H1 (cell line): Measurements from ENCODE around the gene ATXN7. TPM values are rescaled to one million over a fixed set of nuclear protein-coding genes. Genes with fewer than 3 reads are reported as not detected.

Experiments used
- CTCF ChIA-PET: fragments of 300-600 bp; sonication (Branson Sonifier 250); formaldehyde crosslinking; loops from one replicate; lab custom pipeline; 2021; ENCODE audit not compliant: partially characterized antibody; lab: Charles Lee
- POLR2A ChIA-PET: fragments of 300-600 bp; sonication (Branson Sonifier 250); formaldehyde crosslinking; loops from one replicate; lab custom pipeline; 2021; ENCODE audit warnings: inconsistent platforms; ENCODE audit not compliant: partially characterized antibody; lab: Charles Lee
- DNase-seq, 2 experiments: peaks; one replicate each; pipeline versions ENCODE4 v3.0.0 to v3.0.0-alpha.2; 2010 to 2022; ENCODE audit warnings: low spot score in 2 of 2, low read depth in 1 of 2, mixed read lengths in 1 of 2
- FAIRE-seq: peaks from 2 replicates; lab custom pipeline; 2011; peaks lifted over from hg19 to GRCh38; lab: Jason Lieb, UNC
- H2AFZ ChIP-seq: 2 replicates; pipeline ENCODE4 v1.8.1; 2012; ENCODE audit warnings: low read length, inconsistent platforms
- H2AK5ac ChIP-seq: 2 replicates; pipeline ENCODE4 v1.6.1; 2013; ENCODE audit warnings: low read depth, low read length
- H2BK120ac ChIP-seq: replicated peaks from 2 replicates; pipeline ENCODE3; 2013; ENCODE audit warnings: low read depth, low read length, inconsistent platforms
- H2BK12ac ChIP-seq: 2 replicates; pipeline ENCODE4 v1.6.1; 2013; ENCODE audit warnings: low read depth, low read length
- H2BK15ac ChIP-seq: 2 replicates; pipeline ENCODE4 v1.6.1; 2013; ENCODE audit warnings: low read length
- H2BK20ac ChIP-seq: 2 replicates; pipeline ENCODE4 v1.6.1; 2013; ENCODE audit warnings: low read length
- H2BK5ac ChIP-seq: 2 replicates; pipeline ENCODE4 v1.6.1; 2013; ENCODE audit warnings: low read depth, low read length
- H3K14ac ChIP-seq: 2 replicates; pipeline ENCODE4 v1.6.1; 2013; ENCODE audit warnings: inconsistent platforms; ENCODE audit not compliant: insufficient read length
- H3K18ac ChIP-seq: 2 replicates; pipeline ENCODE4 v1.6.1; 2013; ENCODE audit warnings: low read length; ENCODE audit errors: extremely low read depth
- H3K23ac ChIP-seq: 2 replicates; pipeline ENCODE4 v1.6.1; 2013; ENCODE audit warnings: inconsistent platforms; ENCODE audit not compliant: insufficient read length
- H3K23me2 ChIP-seq: 2 replicates; pipeline ENCODE4 v1.6.1; 2013; ENCODE audit warnings: low read depth, low read length
- H3K27ac ChIP-seq: 2 replicates; pipeline ENCODE4 v1.6.1; 2011; ENCODE audit warnings: low read depth, low read length, inconsistent platforms
- H3K27me3 ChIP-seq, 4 experiments: replicated peaks in 1 of 4; 1 replicate in 1 of 4; 2 replicates in 3 of 4; pipeline versions ENCODE4 v1.6.1 to v1.8.1; 2011 to 2013; ENCODE audit warnings: low read length in 3 of 4, mild to moderate bottlenecking in 3 of 4, inconsistent platforms in 2 of 4, mixed read lengths in 2 of 4, moderate library complexity in 1 of 4; ENCODE audit not compliant: control insufficient read depth in 3 of 4, insufficient read depth in 3 of 4; ENCODE audit errors: extremely low read depth in 1 of 4
- H3K36me3 ChIP-seq, 4 experiments: 2 replicates each; pipeline versions ENCODE4 v1.6.1 to v1.8.1; 2011 to 2013; ENCODE audit warnings: mild to moderate bottlenecking in 4 of 4, low read length in 3 of 4, moderate library complexity in 2 of 4, control low read depth in 1 of 4, inconsistent platforms in 1 of 4; ENCODE audit not compliant: insufficient read depth in 4 of 4, control insufficient read depth in 2 of 4
- H3K4ac ChIP-seq: replicated peaks from 2 replicates; pipeline ENCODE3; 2013; ENCODE audit warnings: low read length, low read depth, mixed read lengths, inconsistent platforms; ENCODE audit not compliant: insufficient read length
- H3K4me1 ChIP-seq, 4 experiments: replicated peaks in 1 of 4; 1 replicate in 1 of 4; 2 replicates in 3 of 4; pipeline versions ENCODE4 v1.6.1 to v1.8.1; 2011 to 2013; ENCODE audit warnings: low read length in 3 of 4, inconsistent platforms in 2 of 4, mixed read lengths in 1 of 4; ENCODE audit not compliant: insufficient read depth in 4 of 4, control insufficient read depth in 3 of 4
- H3K4me2 ChIP-seq, 2 experiments: 2 replicates each; pipeline versions ENCODE4 v1.6.1 to v1.8.1; 2011 to 2013; ENCODE audit warnings: low read depth in 2 of 2, low read length in 2 of 2, control low read depth in 1 of 2, inconsistent platforms in 1 of 2, mild to moderate bottlenecking in 1 of 2; ENCODE audit not compliant: insufficient read depth in 1 of 2
- H3K4me3 ChIP-seq, 4 experiments: fragments of 200-600, 300-600 bp in 1 of 4; sonication (generic), shearing (Covaris generic), sonication (Bioruptor Twin) in 1 of 4; 2 replicates each; pipeline versions ENCODE4 v1.5.1 to v1.8.1; 2011 to 2016; ENCODE audit warnings: low read length in 4 of 4, low read depth in 3 of 4, control low read depth in 2 of 4, inconsistent platforms in 2 of 4, mild to moderate bottlenecking in 2 of 4, mixed read lengths in 1 of 4, moderate library complexity in 1 of 4; ENCODE audit not compliant: insufficient read depth in 2 of 4; ENCODE audit errors: extremely low read depth in 1 of 4
- H3K56ac ChIP-seq: replicated peaks from 2 replicates; pipeline ENCODE3; 2013; ENCODE audit warnings: low read depth, mild to moderate bottlenecking, mixed read lengths, low read length, inconsistent platforms; ENCODE audit not compliant: insufficient read length
- H3K79me1 ChIP-seq: 2 replicates; pipeline ENCODE4 v1.6.1; 2013; ENCODE audit warnings: low read depth, low read length, control low read depth
- H3K79me2 ChIP-seq, 2 experiments: 2 replicates each; pipeline versions ENCODE4 v1.6.1 to v1.8.1; 2012 to 2013; ENCODE audit warnings: low read length in 2 of 2, mild to moderate bottlenecking in 2 of 2, inconsistent platforms in 1 of 2; ENCODE audit not compliant: insufficient read depth in 2 of 2, control insufficient read depth in 1 of 2
- H3K9ac ChIP-seq, 4 experiments: replicated peaks in 1 of 4; 1 replicate in 1 of 4; 2 replicates in 3 of 4; pipeline versions ENCODE4 v1.6.1 to v1.8.1; 2011 to 2013; ENCODE audit warnings: low read depth in 3 of 4, low read length in 3 of 4, control low read depth in 2 of 4, mild to moderate bottlenecking in 2 of 4, moderate library complexity in 2 of 4, inconsistent platforms in 1 of 4; ENCODE audit errors: extremely low read depth in 1 of 4
- H3K9me3 ChIP-seq, 2 experiments: 2 replicates each; pipeline versions ENCODE4 v1.6.1 to v1.8.1; 2012 to 2013; ENCODE audit warnings: mild to moderate bottlenecking in 2 of 2, moderate library complexity in 2 of 2, control low read depth in 1 of 2, inconsistent platforms in 1 of 2, low read depth in 1 of 2, low read length in 1 of 2, mixed read lengths in 1 of 2; ENCODE audit not compliant: insufficient read depth in 2 of 2
- H4K20me1 ChIP-seq, 2 experiments: replicated peaks in 1 of 2; 2 replicates each; pipeline versions ENCODE3 to v1.8.1; 2011 to 2013; ENCODE audit warnings: inconsistent platforms in 2 of 2, low read length in 2 of 2, mild to moderate bottlenecking in 1 of 2; ENCODE audit not compliant: insufficient read depth in 2 of 2, control insufficient read depth in 1 of 2
- H4K5ac ChIP-seq: 2 replicates; pipeline ENCODE4 v1.6.1; 2013; ENCODE audit warnings: low read length, low read depth, mixed read lengths, inconsistent platforms; ENCODE audit not compliant: insufficient read length
- H4K8ac ChIP-seq: 2 replicates; pipeline ENCODE4 v1.8.0; 2013; ENCODE audit warnings: mild to moderate bottlenecking, moderate library complexity, low read length, inconsistent platforms; ENCODE audit not compliant: insufficient read depth; ENCODE audit errors: extremely low read depth
- H4K91ac ChIP-seq: replicated peaks from 2 replicates; pipeline ENCODE3; 2013; ENCODE audit warnings: low read length, mixed read lengths, inconsistent platforms; ENCODE audit not compliant: insufficient read length
- SP2 ChIP-seq: IDR thresholded peaks from 2 replicates; pipeline ENCODE4 v1.6.1; 2012; ENCODE audit warnings: mild to moderate bottlenecking, low read length, inconsistent platforms
- SUZ12 ChIP-seq: fragments of 200-600 bp; sonication (generic); IDR thresholded peaks from 2 replicates; pipeline ENCODE4 v1.6.1; 2012; ENCODE audit warnings: mild to moderate bottlenecking, inconsistent platforms, low read length, moderate library complexity, mixed read lengths
- WGBS, 2 experiments: shearing (Covaris generic) in 1 of 2; methylation state at CpG; one replicate each; pipeline versions ENCODE4 v1.1.6 to v1.1.7; 2013 to 2015; ENCODE audit warnings: low lambda C conversion rate in 2 of 2, mixed read lengths in 2 of 2, inconsistent platforms in 1 of 2, low coverage in 1 of 2, missing lambda C conversion rate in 1 of 2; ENCODE audit not compliant: insufficient replicate concordance in 2 of 2, insufficient coverage in 1 of 2, insufficient read length in 1 of 2; ENCODE audit errors: extremely low coverage in 1 of 2, missing lambda C conversion rate in 1 of 2; 5-methylcytosine and 5-hydroxymethylcytosine counted together
- polyA plus RNA-seq, 7 experiments: library from polyadenylated mRNA; depleted of rRNA in 3 of 7; stranded (reverse) in 5 of 7; unstranded in 2 of 7; fragments of >200 nt in 5 of 7; fragments of 200-250 nt in 2 of 7; gene quantifications; 1 replicate in 5 of 7; 2 replicates in 1 of 7; 4 replicates in 1 of 7; pipeline versions ENCODE4 v1.2.1 to v1.2.3, GENCODE V29; 2011 to 2013; ENCODE audit warnings: missing spikeins in 2 of 7, mixed read lengths in 2 of 7
- total RNA-seq: library from RNA; stranded (reverse); fragmentation: NEBNext Ultra II Directional; extraction: Animal tissue kit (Norgen Biotek cat#: 25700); gene quantifications from 2 replicates; pipeline ENCODE4 v1.2.1, GENCODE V29; 2021

The ATXN7 gene
- total and polyA plus RNA-seq, 2 of the 8 experiments (the other 6 are each of a cell fraction or from before 2014, with no cell fraction given), result 15.5 to 16.8 TPM

DNA sequence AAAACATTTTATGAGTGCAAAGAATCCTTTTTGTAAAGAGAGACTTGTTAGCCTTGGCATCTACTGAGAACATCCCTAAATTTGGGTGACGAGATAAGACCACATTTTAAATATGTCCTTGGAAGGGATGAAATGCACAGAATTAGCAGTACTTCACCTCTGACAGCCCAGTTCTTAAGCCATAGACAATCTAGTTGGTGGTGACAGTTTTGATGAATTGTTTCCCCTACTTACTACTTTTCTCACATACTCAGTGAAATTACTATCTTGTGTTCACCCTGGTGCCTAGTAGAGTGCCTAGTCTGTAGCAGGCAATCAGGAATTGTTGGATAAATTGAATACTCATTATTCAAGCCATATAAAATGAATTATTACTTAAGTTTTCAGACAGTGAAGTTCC, 45.1 kb downstream of the ATXN7 start:
- H3K4me2 ChIP-seq, result no peak overlapping the region
- H3K4ac ChIP-seq, result no peak overlapping the region
- TF ChIP-seq SUZ12 (no peak), SP2 (no peak)

More for the DNA sequence above, 45.1 kb downstream of the ATXN7 start:
- H3K27ac ChIP-seq, result no peak overlapping the region
- H4K91ac ChIP-seq, result no peak overlapping the region
- peaks cover 6% of the 10 kb centered on the region for H3K23me2 ChIP-seq
- H3K79me1 ChIP-seq, result no peaks in the 10 kb centered on the region
- no peak overlapping the region for H3K23ac ChIP-seq
- no peak overlapping the region for H2BK15ac ChIP-seq
- no peaks in the 10 kb centered on the region for H3K9me3 ChIP-seq
- no peak overlapping the region for H3K56ac ChIP-seq
- FAIRE-seq (no peak), DNase-seq (no peak)
- H3K4me1 ChIP-seq, result peaks cover 0 to 2% (median 0%) of the 10 kb centered on the region in 4 experiments; a peak in 3 of 7 replicates
- H3K4me3 ChIP-seq, result no peak overlapping the region
- no peak overlapping the region for H2AFZ ChIP-seq
- no peak overlapping the region for H3K14ac ChIP-seq
- no peak overlapping the region for H2BK12ac ChIP-seq
- no peak overlapping the region for H2BK5ac ChIP-seq
- no peak overlapping the region for H3K18ac ChIP-seq
- ChIA-PET POLR2A (no interaction called here), CTCF (no interaction called here)
- H4K20me1 ChIP-seq, result peaks cover 0 to 1% of the 10 kb centered on the region in 2 experiments
- H3K27me3 ChIP-seq, result no peaks in the 10 kb centered on the region
- no peak overlapping the region for H2AK5ac ChIP-seq
- WGBS, 2 experiments, result 94% methylated on average over 1 of the region's 1 CpG; no CpG with 5 or more reads in 1 of the 2 experiments
- no peak overlapping the region for H2BK120ac ChIP-seq
- H3K9ac ChIP-seq, result no peak overlapping the region
- no peak overlapping the region for H4K5ac ChIP-seq
- no peak overlapping the region for H2BK20ac ChIP-seq
- H3K79me2 ChIP-seq, result 0 out of 4 replicates have a peak, but pooled peaks cover 0 to 2% of the 10 kb centered on the region in 2 experiments
- H4K8ac ChIP-seq, result no peak overlapping the region
- H3K36me3 ChIP-seq, result no peaks in the 10 kb centered on the region
